Spleen (tissue), 11 donors: ENCODE measurements around the gene CLCF1. TPM values are rescaled to one million over a fixed set of nuclear protein-coding genes. Genes with fewer than 3 reads are reported as not detected.

Source experiments
- DNase-seq: peaks from one replicate; pipeline ENCODE4 v3.0.0-alpha.2; 2020
- H3K27ac ChIP-seq, 8 donors: fragments of 200-600 bp; sonication (generic) in 7 of 8; 1 replicate in 4 of 8; 2 replicates in 4 of 8; pipeline versions ENCODE4 v1.5.0 to v1.8.0; 2016 to 2021; ENCODE audit warnings: inconsistent platforms in 4 of 8, mild to moderate bottlenecking in 4 of 8, moderate library complexity in 1 of 8
- H3K27me3 ChIP-seq, 7 donors: fragments of 200-600 bp; sonication (generic) in 6 of 7; replicated peaks in 1 of 7; 1 replicate in 4 of 7; 2 replicates in 3 of 7; pipeline versions ENCODE4 v1.5.0 to v1.8.0; 2016 to 2021; ENCODE audit warnings: inconsistent platforms in 3 of 7, mild to moderate bottlenecking in 1 of 7
- H3K36me3 ChIP-seq, 6 donors: fragments of 200-600 bp; sonication (generic) in 5 of 6; 1 replicate in 4 of 6; 2 replicates in 2 of 6; pipeline versions ENCODE4 v1.5.0 to v1.8.0; 2016 to 2021; ENCODE audit warnings: inconsistent platforms in 2 of 6
- H3K4me1 ChIP-seq, 6 donors: fragments of 200-600 bp; sonication (generic) in 5 of 6; 1 replicate in 3 of 6; 2 replicates in 3 of 6; pipeline versions ENCODE4 v1.5.0 to v1.8.0; 2016 to 2021; ENCODE audit warnings: inconsistent platforms in 3 of 6
- H3K4me3 ChIP-seq, 8 donors: fragments of 200-600 bp; sonication (generic) in 7 of 8; 1 replicate in 4 of 8; 2 replicates in 4 of 8; pipeline versions ENCODE4 v1.5.0 to v1.8.0; 2016 to 2021; ENCODE audit warnings: inconsistent platforms in 4 of 8, mild to moderate bottlenecking in 4 of 8, moderate library complexity in 2 of 8
- H3K9me3 ChIP-seq, 8 donors: fragments of 200-600 bp; sonication (generic) in 7 of 8; 1 replicate in 4 of 8; 2 replicates in 4 of 8; pipeline versions ENCODE4 v1.5.0 to v1.8.0; 2016 to 2021; ENCODE audit warnings: inconsistent platforms in 4 of 8
- CTCF ChIP-seq, 11 experiments: fragments of 200-600 bp in 7 of 11; fragments of 450-650 bp in 4 of 11; sonication (generic) in 4 of 11; IDR thresholded peaks in 8 of 11; conservative IDR thresholded peaks in 3 of 11; 1 replicate in 7 of 11; 2 replicates in 4 of 11; pipeline versions ENCODE4 v1.4.0 to v1.8.0; 2016 to 2021; ENCODE audit warnings: antibody characterized with exemption in 11 of 11, inconsistent platforms in 4 of 11, mild to moderate bottlenecking in 1 of 11
- POLR2A ChIP-seq, 3 donors: fragments of 450-650 bp; IDR thresholded peaks; one replicate each; pipeline ENCODE4 v1.5.1; 2017; ENCODE audit warnings: antibody characterized with exemption in 3 of 3, mild to moderate bottlenecking in 1 of 3
- POLR2AphosphoS5 ChIP-seq, 3 donors: sonication (generic); formaldehyde crosslinking; IDR thresholded peaks; one replicate each; pipeline ENCODE4 v1.5.1; 2017; ENCODE audit warnings: antibody characterized with exemption in 3 of 3
- WGBS, 5 donors: extraction: QIAGEN DNeasy Blood & Tissue Kit in 3 of 5; methylation state at CpG; one replicate each; pipeline versions ENCODE4 v1.1.5 to v1.1.7; 2013 to 2018; 5-methylcytosine and 5-hydroxymethylcytosine counted together
- intact Hi-C: fragments of 100-400 bp; cut with DNase I; formaldehyde crosslinking; loops from one replicate; pipeline ENCODE4 v1.15.0; 2023; ENCODE audit warnings: low total_unique reads
- polyA plus RNA-seq, 3 donors: library from polyadenylated mRNA; stranded (reverse); fragments of 200-250 nt; gene quantifications; one replicate each; pipeline ENCODE4 v1.2.1, GENCODE V29; 2013
- small RNA-seq, 4 donors: library from RNA; depleted of rRNA; stranded (forward); fragments of <200 nt; gene quantifications; one replicate each; pipeline ENCODE3, GENCODE V24; 2016
- total RNA-seq, 7 donors: library from RNA; depleted of rRNA in 3 of 7; stranded (reverse); fragments of >200 nt in 3 of 7; fragmentation: NEBNext Ultra II Directional in 4 of 7; extraction: Animal tissue kit (Norgen Biotek cat#: 25700) in 4 of 7; gene quantifications; one replicate each; pipeline versions ENCODE4 v1.1.0 to v1.2.1, GENCODE V29; 2016 to 2021
- donor health status: healthy with polysubstance abuse.
- donor health status: DM: no; HTN: no; CAD: no; lungs with moderate emphysema.
- donor health status: DM: no; HTN: no; CAD: no.
- donor health status: Bipolar disorder and iron deficiency.
- donor health status: healthy.
- donor health status: DM: no; HTN: no; CAD: no.
- donor health status: DM: yes; HTN: yes; CAD: no.

Gene CLCF1
- total and polyA plus RNA-seq, 10 donors = 4.3 to 13.7 (median 7.4) TPM

DNA sequence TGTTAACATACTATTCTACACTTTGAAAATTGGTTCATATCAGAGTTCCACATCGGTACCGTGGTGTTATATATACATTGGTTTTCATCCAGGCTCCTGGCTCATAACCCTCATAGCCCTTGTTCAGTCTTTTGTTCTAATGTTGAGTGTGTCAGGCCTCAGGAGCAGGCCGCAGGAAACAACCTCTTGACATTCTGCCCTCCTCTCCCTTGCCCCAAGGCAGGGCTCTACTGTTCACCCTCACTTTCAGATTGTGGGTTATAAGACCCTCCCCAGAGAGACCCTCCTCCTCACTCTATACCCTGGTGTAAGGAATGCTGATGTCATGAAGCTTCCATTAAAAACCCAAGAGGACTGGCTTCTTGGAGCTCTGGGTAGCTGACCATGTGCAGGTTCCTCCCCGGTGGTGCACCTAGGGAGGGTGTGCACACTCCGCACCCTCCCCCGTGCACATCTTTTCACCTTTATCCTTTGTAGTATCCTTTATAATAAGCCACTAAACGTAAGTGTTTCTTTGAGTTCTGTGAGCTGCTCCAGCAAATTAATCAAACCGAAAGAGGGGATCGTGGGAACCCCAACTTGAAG is 58.0 kb downstream of the CLCF1 start:
- DNase-seq = no peak
- 82 to 89% (median 85%) methylated on average over 9 of the region's 9 CpGs for WGBS, 5 donors
- H3K36me3 ChIP-seq = peaks cover 0 to 16% (median 2%) of the 10 kb centered on the region in 6 donors

GRCh38 chr11:67314218-67314617 is 59.2 kb downstream of the CLCF1 start:
- DNase-seq = no peak
- H3K9me3 ChIP-seq = no peaks in the 10 kb centered on the region
- H3K27me3 ChIP-seq = no peaks in the 10 kb centered on the region
- intact Hi-C loops = no loop called here
- H3K4me3 ChIP-seq = no peak overlapping the region
- WGBS, 5 donors = 83 to 95% (median 88%) methylated on average over 1 to 2 of the region's 2 CpGs
- peaks cover 0 to 28% (median 9%) of the 10 kb centered on the region in 6 donors for H3K36me3 ChIP-seq
- peaks cover 11 to 62% (median 37%) of the 10 kb centered on the region in 6 donors for H3K4me1 ChIP-seq
- no peak overlapping the region for H3K27ac ChIP-seq
- no peak for TF ChIP-seq CTCF (IDR thresholded peaks at IDR 0.05 in 8 of 11, conservative IDR thresholded peaks at IDR 0.05 in 3 of 11)
- TF ChIP-seq POLR2A (IDR thresholded peaks at IDR 0.05) = no peak
- TF ChIP-seq POLR2AphosphoS5 (IDR thresholded peaks at IDR 0.05) = no peak

More for the DNA sequence above, 58.0 kb downstream of the CLCF1 start:
- no peak overlapping the region for H3K4me3 ChIP-seq
- no peaks in the 10 kb centered on the region for H3K9me3 ChIP-seq
- no peak overlapping the region for H3K27ac ChIP-seq
- TF ChIP-seq POLR2AphosphoS5 (IDR thresholded peaks at IDR 0.05) (no peak), CTCF (IDR thresholded peaks at IDR 0.05 in 8 of 11, conservative IDR thresholded peaks at IDR 0.05 in 3 of 11) (no peak), POLR2A (IDR thresholded peaks at IDR 0.05) (no peak)
- no peaks in the 10 kb centered on the region for H3K27me3 ChIP-seq
- peaks cover 11 to 65% (median 37%) of the 10 kb centered on the region in 6 donors for H3K4me1 ChIP-seq
- intact Hi-C loops = no loop called here

Small RNAs within 50 kb of the gene (small RNA-seq; reads per million reads assigned to genes)
- gene RN7SKP239 (0 reads per million in 4 donors), gene RNU6-1238P (0 to 0.07 (median 0) reads per million in 4 donors)

Other genes with a start within 250 kb of the CLCF1 start
- gene GRK2, start 107.1 kb downstream of the CLCF1 start, total RNA-seq = 100 to 1,000 TPM; 168 to 301 (median 263) TPM
- 100 to 1,000 TPM; 119 to 270 (median 192) TPM for gene GRK2, start 107.1 kb downstream of the CLCF1 start, polyA plus RNA-seq
- gene ANKRD13D, start 84.3 kb downstream of the CLCF1 start, total RNA-seq = 100 to 1,000 TPM in 5 of 7 donors, 10 to 100 TPM in 2; 67.3 to 151 (median 124) TPM
- gene ANKRD13D, start 84.3 kb downstream of the CLCF1 start, polyA plus RNA-seq = 100 to 1,000 TPM in 2 of 3 donors, 10 to 100 TPM in 1; 65.2 to 138 (median 129) TPM
- 10 to 100 TPM; 14.6 to 31.8 (median 22.9) TPM for gene SSH3, start 70.1 kb downstream of the CLCF1 start, total RNA-seq
- gene SSH3, start 70.1 kb downstream of the CLCF1 start, polyA plus RNA-seq = 10 to 100 TPM in 1 of 3 donors, 1 to 10 TPM in 2; 4.3 to 11.1 (median 5.9) TPM
- gene POLD4, start 20.1 kb downstream of the CLCF1 start, total RNA-seq = 100 to 1,000 TPM in 4 of 7 donors, 10 to 100 TPM in 3; 81.4 to 159 (median 103) TPM
- 100 to 1,000 TPM; 267 to 290 (median 279) TPM for gene POLD4, start 20.1 kb downstream of the CLCF1 start, polyA plus RNA-seq
- gene RAD9A, start 18.4 kb upstream of the CLCF1 start, total RNA-seq = 10 to 100 TPM; 21.6 to 37.5 (median 29.7) TPM
- 10 to 100 TPM; 18.2 to 44.8 (median 37.1) TPM for gene RAD9A, start 18.4 kb upstream of the CLCF1 start, polyA plus RNA-seq
- gene PPP1CA, start 28.3 kb upstream of the CLCF1 start, total RNA-seq = 100 to 1,000 TPM; 147 to 192 (median 157) TPM
- gene PPP1CA, start 28.3 kb upstream of the CLCF1 start, polyA plus RNA-seq = 100 to 1,000 TPM; 152 to 207 (median 170) TPM
- gene TBC1D10C, start 30.5 kb upstream of the CLCF1 start, total RNA-seq = 100 to 1,000 TPM in 4 of 7 donors, 10 to 100 TPM in 3; 66.3 to 132 (median 101) TPM
- 100 to 1,000 TPM; 174 to 270 (median 196) TPM for gene TBC1D10C, start 30.5 kb upstream of the CLCF1 start, polyA plus RNA-seq
- gene CARNS1, start 42.1 kb upstream of the CLCF1 start, total RNA-seq = 1 to 10 TPM; 1.9 to 4.4 (median 2.1) TPM
- gene CARNS1, start 42.1 kb upstream of the CLCF1 start, polyA plus RNA-seq = 1 to 10 TPM; 1.0 to 2.0 (median 1.8) TPM
- 10 to 100 TPM; 51.5 to 65.4 (median 55.4) TPM for gene RPS6KB2, start 54.9 kb upstream of the CLCF1 start, total RNA-seq
- gene RPS6KB2, start 54.9 kb upstream of the CLCF1 start, polyA plus RNA-seq = 10 to 100 TPM; 39.5 to 95.0 (median 53.8) TPM
- 100 to 1,000 TPM; 119 to 278 (median 187) TPM for gene PTPRCAP, start 64.1 kb upstream of the CLCF1 start, total RNA-seq
- 100 to 1,000 TPM; 410 to 557 (median 479) TPM for gene PTPRCAP, start 64.1 kb upstream of the CLCF1 start, polyA plus RNA-seq
- gene CORO1B, start 69.9 kb upstream of the CLCF1 start, total RNA-seq = 100 to 1,000 TPM in 4 of 7 donors, 10 to 100 TPM in 3; 68.1 to 143 (median 117) TPM
- 10 to 100 TPM; 40.5 to 70.8 (median 53.7) TPM for gene CORO1B, start 69.9 kb upstream of the CLCF1 start, polyA plus RNA-seq
- gene GPR152, start 79.1 kb upstream of the CLCF1 start, total RNA-seq = not detected
- under 1 TPM in 1 of 3 donors, not detected in 2; 0.10 TPM for gene GPR152, start 79.1 kb upstream of the CLCF1 start, polyA plus RNA-seq
- 10 to 100 TPM; 12.7 to 27.3 (median 21.3) TPM for gene CABP4, start 81.8 kb upstream of the CLCF1 start, total RNA-seq
- 1 to 10 TPM; 2.6 to 6.2 (median 3.0) TPM for gene CABP4, start 81.8 kb upstream of the CLCF1 start, polyA plus RNA-seq
- 100 to 1,000 TPM in 3 of 7 donors, 10 to 100 TPM in 4; 48.5 to 192 (median 66.6) TPM for gene TMEM134, start 95.7 kb upstream of the CLCF1 start, total RNA-seq
- gene TMEM134, start 95.7 kb upstream of the CLCF1 start, polyA plus RNA-seq = 100 to 1,000 TPM in 1 of 3 donors, 10 to 100 TPM in 2; 94.6 to 123 (median 95.1) TPM
- 10 to 100 TPM; 72.2 to 95.8 (median 88.1) TPM for gene AIP, start 109.4 kb upstream of the CLCF1 start, total RNA-seq
- gene AIP, start 109.4 kb upstream of the CLCF1 start, polyA plus RNA-seq = 100 to 1,000 TPM; 135 to 146 (median 141) TPM
- 10 to 100 TPM; 42.5 to 86.9 (median 74.9) TPM for gene PITPNM1, start 131.8 kb upstream of the CLCF1 start, total RNA-seq
- gene PITPNM1, start 131.8 kb upstream of the CLCF1 start, polyA plus RNA-seq = 10 to 100 TPM; 17.8 to 67.0 (median 29.2) TPM
- gene CDK2AP2, start 134.6 kb upstream of the CLCF1 start, total RNA-seq = 10 to 100 TPM; 32.9 to 49.9 (median 40.9) TPM
- 10 to 100 TPM; 35.6 to 57.1 (median 51.0) TPM for gene CDK2AP2, start 134.6 kb upstream of the CLCF1 start, polyA plus RNA-seq
- not detected for gene CABP2, start 149.8 kb upstream of the CLCF1 start, total RNA-seq
- not detected for gene CABP2, start 149.8 kb upstream of the CLCF1 start, polyA plus RNA-seq
- gene GSTP1, start 210.2 kb upstream of the CLCF1 start, total RNA-seq = 100 to 1,000 TPM; 211 to 338 (median 275) TPM
- 100 to 1,000 TPM; 310 to 399 (median 343) TPM for gene GSTP1, start 210.2 kb upstream of the CLCF1 start, polyA plus RNA-seq
- 100 to 1,000 TPM; 145 to 258 (median 185) TPM for gene NDUFV1, start 233.3 kb upstream of the CLCF1 start, total RNA-seq
- gene NDUFV1, start 233.3 kb upstream of the CLCF1 start, polyA plus RNA-seq = 100 to 1,000 TPM; 132 to 257 (median 213) TPM